Testis (tissue), 2 donors: Measurements from ENCODE around the gene COASY.

Source experiments
- CTCF ChIP-seq, 3 experiments: fragments of 450-650 bp in 2 of 3; fragments of 200-600 bp in 1 of 3; sonication (generic) in 1 of 3; IDR thresholded peaks; one replicate each; pipeline ENCODE4 v1.5.1; 2016 to 2019; ENCODE audit warnings: antibody characterized with exemption in 3 of 3, mild to moderate bottlenecking in 2 of 3, moderate library complexity in 1 of 3
- POLR2A ChIP-seq: fragments of 450-650 bp; IDR thresholded peaks from one replicate; pipeline ENCODE4 v1.6.1; 2017; ENCODE audit warnings: antibody characterized with exemption, mild to moderate bottlenecking, moderate library complexity

DNA sequence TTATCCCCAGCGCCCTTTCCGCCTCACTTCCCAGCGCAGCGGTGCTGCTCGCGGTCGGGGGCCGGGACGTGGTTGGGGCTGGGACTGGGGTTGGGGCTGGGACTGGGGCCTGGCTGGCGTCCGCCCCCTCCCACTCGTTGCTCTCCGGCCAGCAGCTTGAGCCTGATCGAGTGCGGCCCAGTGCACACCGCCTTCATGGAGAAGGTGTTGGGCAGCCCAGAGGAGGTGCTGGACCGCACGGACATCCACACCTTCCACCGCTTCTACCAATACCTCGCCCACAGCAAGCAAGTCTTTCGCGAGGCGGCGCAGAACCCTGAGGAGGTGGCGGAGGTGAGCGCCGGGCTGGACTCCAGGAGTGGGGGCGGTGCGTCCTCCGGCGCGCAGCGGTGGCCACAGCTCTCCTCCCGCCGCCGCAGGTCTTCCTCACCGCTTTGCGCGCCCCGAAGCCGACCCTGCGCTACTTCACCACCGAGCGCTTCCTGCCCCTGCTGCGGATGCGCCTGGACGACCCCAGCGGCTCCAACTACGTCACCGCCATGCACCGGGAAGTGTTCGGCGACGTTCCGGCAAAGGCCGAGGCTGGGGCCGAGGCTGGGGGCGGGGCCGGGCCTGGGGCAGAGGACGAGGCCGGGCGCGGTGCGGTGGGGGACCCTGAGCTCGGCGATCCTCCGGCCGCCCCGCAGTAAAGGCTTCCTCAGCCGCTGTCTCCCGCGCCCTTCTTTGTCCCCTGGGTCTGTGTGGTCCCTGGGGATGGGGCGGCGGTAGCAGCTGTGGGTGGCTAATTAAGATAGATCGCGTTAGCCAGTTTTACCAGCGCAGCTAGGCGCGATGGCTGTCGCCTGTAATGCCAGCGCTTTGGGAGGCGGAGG is 7.5 kb upstream of the COASY start:
- no peak for TF ChIP-seq POLR2A
- no peak for TF ChIP-seq CTCF (IDR thresholded peaks at IDR 0.05)
